ENCODE data around the gene PRELID3B. TPM values are rescaled to one million over a fixed set of nuclear protein-coding genes. Genes with fewer than 3 reads are reported as not detected.

PRELID3B gene
- total RNA-seq, 2 donors from 2014 or later: 20.8 to 29.3 TPM

GRCh38 chr20:59068534-59068933, 25.9 kb upstream of the PRELID3B start:
- Histone ChIP-seq H3K4me1 (no peaks in the 10 kb centered on the region), H3K4me3 (no peak overlapping the region), H3K9me3 (no peaks in the 10 kb centered on the region), H3K27ac (no peak overlapping the region), H3K27me3 (no peaks in the 10 kb centered on the region), H3K36me3 (replicated peaks in 1 of 2; ENCODE audit: insufficient read depth in 1 of 2, low read depth in 2 of 2) (no peaks in the 10 kb centered on the region)
- WGBS, 2 donors: 73 to 79% methylated on average over 4 of the region's 4 CpGs
- DNase-seq: no peak
- TF ChIP-seq CTCF (IDR thresholded peaks at IDR 0.05): no peak
- no peak for TF ChIP-seq POLR2A (IDR thresholded peaks at IDR 0.05)
- ATAC-seq: no peak
- intact Hi-C loops (cut with DNase I): no loop called here

- H3K36me3 ChIP-seq (replicated peaks in 1 of 2; ENCODE audit: insufficient read depth in 1 of 2, low read depth in 2 of 2): no peaks in the 10 kb centered on the region
- TF ChIP-seq POLR2A (IDR thresholded peaks at IDR 0.05): no peak
- TF ChIP-seq CTCF (IDR thresholded peaks at IDR 0.05): no peak
- H3K9me3 ChIP-seq: no peaks in the 10 kb centered on the region
- intact Hi-C loops (cut with DNase I): no loop called here
- no peak overlapping the region for H3K27ac ChIP-seq
- DNase-seq (no peak), ATAC-seq (no peak)
- 36 to 37% methylated on average over 4 of the region's 4 CpGs for WGBS, 2 donors
- no peaks in the 10 kb centered on the region for H3K4me1 ChIP-seq
- H3K4me3 ChIP-seq: no peak overlapping the region
- no peaks in the 10 kb centered on the region for H3K27me3 ChIP-seq
These were observed 21.7 kb upstream of the PRELID3B start for GRCh38 chr20:59064214-59064722.

GRCh38 chr20:59063358-59064213, 21.0 kb upstream of the PRELID3B start:
- TF ChIP-seq POLR2A (IDR thresholded peaks at IDR 0.05) (no peak), CTCF (IDR thresholded peaks at IDR 0.05) (no peak)
- peak in 2 of 4 donors; percentile 5 to 12 for DNase-seq
- Histone ChIP-seq H3K4me3 (no peak overlapping the region), H3K9me3 (no peaks in the 10 kb centered on the region), H3K36me3 (replicated peaks in 1 of 2; ENCODE audit: insufficient read depth in 1 of 2, low read depth in 2 of 2) (no peaks in the 10 kb centered on the region), H3K27me3 (no peaks in the 10 kb centered on the region), H3K27ac (no peak overlapping the region), H3K4me1 (no peaks in the 10 kb centered on the region)
- peak; percentile 27 for ATAC-seq
- intact Hi-C loops (cut with DNase I): no loop called here
- WGBS, 2 donors: 44 to 46% methylated on average over 22 of the region's 22 CpGs

- no peak overlapping the region for H3K4me3 ChIP-seq
- no peaks in the 10 kb centered on the region for H3K9me3 ChIP-seq
- 41 to 60% methylated on average over 4 of the region's 4 CpGs for WGBS, 2 donors
- H3K36me3 ChIP-seq (replicated peaks in 1 of 2; ENCODE audit: insufficient read depth in 1 of 2, low read depth in 2 of 2): no peaks in the 10 kb centered on the region
- no peak for TF ChIP-seq CTCF (IDR thresholded peaks at IDR 0.05)
- no peak for TF ChIP-seq POLR2A (IDR thresholded peaks at IDR 0.05)
- ATAC-seq (no peak), DNase-seq (no peak)
- no peak overlapping the region for H3K27ac ChIP-seq
- H3K27me3 ChIP-seq: no peaks in the 10 kb centered on the region
- intact Hi-C loops (cut with DNase I): no loop called here
- no peaks in the 10 kb centered on the region for H3K4me1 ChIP-seq
These were observed 19.5 kb upstream of the PRELID3B start for GRCh38 chr20:59062081-59062480.
